NB4 (cell line): ENCODE measurements around the gene ADH1A.
"Not testable (repeated sequence)": the region's sequence is repeated elsewhere in the genome, so short reads cannot be mapped to it uniquely, and the experiment has no call there.

Source experiments
- MYC ChIP-seq: IDR thresholded peaks from 2 replicates; pipeline ENCODE4 v1.6.1; 2011; ENCODE audit warnings: low read depth, low read length
- POLR2A ChIP-seq: IDR thresholded peaks from 2 replicates; pipeline ENCODE4 v1.6.1; 2011; ENCODE audit warnings: mild to moderate bottlenecking; ENCODE audit not compliant: insufficient read length; ENCODE audit errors: extremely low read depth
- TF ChIP-seq, protein P1 (sequence below): IDR thresholded peaks from one replicate; pipeline ENCODE4 v1.5.1; 2012; ENCODE audit warnings: low read depth, low read length
- TF ChIP-seq, protein P2 (sequence below): IDR thresholded peaks from 2 replicates; pipeline ENCODE4 v1.6.1; 2011; ENCODE audit warnings: low read depth, low read length

DNA sequence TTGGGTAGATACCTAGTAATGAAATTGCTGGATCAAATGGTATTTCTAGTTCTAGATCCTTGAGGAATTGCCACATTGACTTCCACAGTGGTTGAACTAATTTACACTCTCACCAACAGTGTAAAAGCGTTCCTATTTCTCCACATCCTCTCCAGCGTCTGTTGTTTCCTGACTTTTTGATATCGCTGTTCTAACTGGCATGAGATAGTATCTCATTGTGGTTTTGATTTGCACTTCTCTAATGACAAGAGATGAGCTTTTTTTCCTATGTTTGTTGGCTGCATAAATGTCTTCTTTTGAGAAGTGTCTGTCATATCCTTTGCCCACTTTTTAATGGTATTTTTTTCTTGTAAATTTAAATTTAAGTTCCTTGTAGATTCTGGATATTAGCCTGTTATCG, 63.1 kb downstream of the ADH1A start:
- TF ChIP-seq, protein P1, sequence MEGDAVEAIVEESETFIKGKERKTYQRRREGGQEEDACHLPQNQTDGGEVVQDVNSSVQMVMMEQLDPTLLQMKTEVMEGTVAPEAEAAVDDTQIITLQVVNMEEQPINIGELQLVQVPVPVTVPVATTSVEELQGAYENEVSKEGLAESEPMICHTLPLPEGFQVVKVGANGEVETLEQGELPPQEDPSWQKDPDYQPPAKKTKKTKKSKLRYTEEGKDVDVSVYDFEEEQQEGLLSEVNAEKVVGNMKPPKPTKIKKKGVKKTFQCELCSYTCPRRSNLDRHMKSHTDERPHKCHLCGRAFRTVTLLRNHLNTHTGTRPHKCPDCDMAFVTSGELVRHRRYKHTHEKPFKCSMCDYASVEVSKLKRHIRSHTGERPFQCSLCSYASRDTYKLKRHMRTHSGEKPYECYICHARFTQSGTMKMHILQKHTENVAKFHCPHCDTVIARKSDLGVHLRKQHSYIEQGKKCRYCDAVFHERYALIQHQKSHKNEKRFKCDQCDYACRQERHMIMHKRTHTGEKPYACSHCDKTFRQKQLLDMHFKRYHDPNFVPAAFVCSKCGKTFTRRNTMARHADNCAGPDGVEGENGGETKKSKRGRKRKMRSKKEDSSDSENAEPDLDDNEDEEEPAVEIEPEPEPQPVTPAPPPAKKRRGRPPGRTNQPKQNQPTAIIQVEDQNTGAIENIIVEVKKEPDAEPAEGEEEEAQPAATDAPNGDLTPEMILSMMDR, result not testable (repeated sequence)
- TF ChIP-seq POLR2A, MYC: not testable (repeated sequence)
- TF ChIP-seq, protein P2, sequence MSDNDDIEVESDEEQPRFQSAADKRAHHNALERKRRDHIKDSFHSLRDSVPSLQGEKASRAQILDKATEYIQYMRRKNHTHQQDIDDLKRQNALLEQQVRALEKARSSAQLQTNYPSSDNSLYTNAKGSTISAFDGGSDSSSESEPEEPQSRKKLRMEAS, result not testable (repeated sequence)
